ENCODE data around the gene ST13. TPM values are rescaled to one million over a fixed set of nuclear protein-coding genes. Genes with fewer than 3 reads are reported as not detected.
A peak's percentile ranks its signal among the peaks of the same experiment; 100 is the strongest.
"Not testable (repeated sequence)": the region's sequence is repeated elsewhere in the genome, so short reads cannot be mapped to it uniquely, and the experiment has no call there.

ST13 gene
- total RNA-seq, 4 donors from 2014 or later, result 161 to 206 (median 202) TPM

- TF ChIP-seq, protein P1, sequence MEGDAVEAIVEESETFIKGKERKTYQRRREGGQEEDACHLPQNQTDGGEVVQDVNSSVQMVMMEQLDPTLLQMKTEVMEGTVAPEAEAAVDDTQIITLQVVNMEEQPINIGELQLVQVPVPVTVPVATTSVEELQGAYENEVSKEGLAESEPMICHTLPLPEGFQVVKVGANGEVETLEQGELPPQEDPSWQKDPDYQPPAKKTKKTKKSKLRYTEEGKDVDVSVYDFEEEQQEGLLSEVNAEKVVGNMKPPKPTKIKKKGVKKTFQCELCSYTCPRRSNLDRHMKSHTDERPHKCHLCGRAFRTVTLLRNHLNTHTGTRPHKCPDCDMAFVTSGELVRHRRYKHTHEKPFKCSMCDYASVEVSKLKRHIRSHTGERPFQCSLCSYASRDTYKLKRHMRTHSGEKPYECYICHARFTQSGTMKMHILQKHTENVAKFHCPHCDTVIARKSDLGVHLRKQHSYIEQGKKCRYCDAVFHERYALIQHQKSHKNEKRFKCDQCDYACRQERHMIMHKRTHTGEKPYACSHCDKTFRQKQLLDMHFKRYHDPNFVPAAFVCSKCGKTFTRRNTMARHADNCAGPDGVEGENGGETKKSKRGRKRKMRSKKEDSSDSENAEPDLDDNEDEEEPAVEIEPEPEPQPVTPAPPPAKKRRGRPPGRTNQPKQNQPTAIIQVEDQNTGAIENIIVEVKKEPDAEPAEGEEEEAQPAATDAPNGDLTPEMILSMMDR (IDR thresholded peaks at IDR 0.05), result no peak
- no peak for TF ChIP-seq POLR2A (IDR thresholded peaks at IDR 0.05)
- Histone ChIP-seq H3K27ac (peak overlapping the region; percentile 99 to 100 (median 99)), H3K9me3 (no peaks in the 10 kb centered on the region), H3K4me1 (peaks cover 40% of the 10 kb centered on the region in 2 donors), H3K27me3 (no peaks in the 10 kb centered on the region), H3K36me3 (no peaks in the 10 kb centered on the region), H3K4me3 (replicated peaks in 1 of 3) (peak overlapping the region; percentile 77 to 97 (median 78))
- intact Hi-C loops (cut with DNase I), result no loop called here
- WGBS, 2 donors, result 0 to 1% methylated on average over 20 to 29 of the region's 29 CpGs
- peak in 1 of 2 donors; percentile 35 for DNase-seq
These were observed 393 bp downstream of the ST13 start for GRCh38 chr22:40855979-40856512.

DNA sequence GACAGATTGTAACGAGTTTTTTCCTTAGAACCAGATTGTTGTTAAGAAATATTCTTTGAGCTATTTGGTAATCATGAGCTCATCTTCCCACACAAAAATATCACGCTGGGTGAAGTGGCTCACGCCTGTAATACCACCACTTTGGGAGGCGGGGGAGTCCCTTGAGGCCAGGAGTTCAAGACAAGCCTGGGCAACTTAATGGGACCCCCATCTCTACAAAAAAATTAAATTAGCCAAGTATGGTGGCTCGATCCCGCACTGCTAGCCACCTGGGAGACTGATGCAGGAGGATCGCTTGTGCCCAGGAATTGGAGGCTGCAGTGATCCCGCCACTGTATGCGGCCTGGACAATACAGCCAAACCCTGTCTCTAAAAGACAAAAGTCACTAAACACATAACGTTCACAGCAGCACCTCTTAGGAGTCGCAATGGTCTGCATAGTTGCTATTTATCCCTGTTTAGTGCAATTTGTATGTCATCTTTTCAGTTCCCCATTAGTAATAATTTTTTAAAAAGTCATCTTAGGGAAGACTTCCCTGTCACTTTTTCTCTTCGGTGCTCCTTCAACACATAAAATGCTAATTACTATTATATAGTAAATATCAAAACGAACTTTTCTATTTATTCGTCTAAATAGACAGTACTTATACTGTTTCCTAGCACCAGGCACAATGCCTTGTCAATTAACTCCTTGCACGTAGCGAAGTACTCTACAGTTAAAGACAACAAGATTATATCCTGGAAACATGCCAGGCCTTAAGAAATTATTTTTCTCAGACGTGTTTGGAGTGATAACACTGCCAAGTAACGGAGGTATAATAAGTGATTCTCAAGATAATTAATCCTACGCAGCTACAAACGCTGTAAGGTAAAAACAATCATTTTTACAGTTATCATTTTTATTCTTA, 1.1 kb downstream of the ST13 start:
- Histone ChIP-seq H3K27ac (peak overlapping the region in 2 of 3 donors; percentile 99 to 100), H3K4me3 (replicated peaks in 1 of 3) (peak overlapping the region in 2 of 3 donors; percentile 77 to 97), H3K9me3 (no peaks in the 10 kb centered on the region), H3K27me3 (no peaks in the 10 kb centered on the region), H3K4me1 (peaks cover 40% of the 10 kb centered on the region in 2 donors), H3K36me3 (peaks cover 0 to 1% of the 10 kb centered on the region in 2 donors)
- peak in 1 of 2 donors; percentile 5 for DNase-seq
- intact Hi-C loops (cut with DNase I), result no loop called here
- TF ChIP-seq, protein P1 (IDR thresholded peaks at IDR 0.05), result no peak
- no peak for TF ChIP-seq POLR2A (IDR thresholded peaks at IDR 0.05)
- 27 to 31% methylated on average over 20 of the region's 20 CpGs for WGBS, 2 donors

- Histone ChIP-seq H3K36me3 (peaks cover 7 to 12% of the 10 kb centered on the region in 2 donors), H3K4me1 (peaks cover 40% of the 10 kb centered on the region in 2 donors), H3K27ac (peak overlapping the region in 1 of 3 donors; percentile 31), H3K4me3 (replicated peaks in 1 of 3) (no peak overlapping the region), H3K27me3 (no peaks in the 10 kb centered on the region), H3K9me3 (no peaks in the 10 kb centered on the region)
- intact Hi-C loops (cut with DNase I), result no loop called here
- DNase-seq, result no peak
- 38 to 42% methylated on average over 3 of the region's 3 CpGs for WGBS, 2 donors
- TF ChIP-seq, protein P1 (IDR thresholded peaks at IDR 0.05), result no peak
- no peak for TF ChIP-seq POLR2A (IDR thresholded peaks at IDR 0.05)
These were observed 2.5 kb downstream of the ST13 start for GRCh38 chr22:40853961-40854360.

- Histone ChIP-seq H3K9me3 (no peaks in the 10 kb centered on the region), H3K27ac (peak overlapping the region in 1 of 3 donors; percentile 31), H3K36me3 (peaks cover 11 to 16% of the 10 kb centered on the region in 2 donors), H3K27me3 (no peaks in the 10 kb centered on the region), H3K4me3 (replicated peaks in 1 of 3) (no peak overlapping the region), H3K4me1 (peaks cover 40% of the 10 kb centered on the region in 2 donors)
- no peak for DNase-seq
- TF ChIP-seq, protein P1 (IDR thresholded peaks at IDR 0.05), result no peak
- no peak for TF ChIP-seq POLR2A (IDR thresholded peaks at IDR 0.05)
- intact Hi-C loops (cut with DNase I), result no loop called here
- 36 to 40% methylated on average over 1 of the region's 1 CpG for WGBS, 2 donors
These were observed 3.1 kb downstream of the ST13 start for GRCh38 chr22:40853333-40853732.

- DNase-seq; H3K9me3 ChIP-seq; H3K27ac ChIP-seq; H3K4me3 ChIP-seq (replicated peaks in 1 of 3); H3K27me3 ChIP-seq; H3K4me1 ChIP-seq; intact Hi-C loops (cut with DNase I): not testable (repeated sequence)
- peaks cover 40 to 56% of the 10 kb centered on the region in 2 donors for H3K36me3 ChIP-seq
- 92 to 94% methylated on average over 11 of the region's 11 CpGs for WGBS, 2 donors
These were observed 10.6 kb downstream of the ST13 start for GRCh38 chr22:40845816-40846215.

Measured in thyroid gland (tissue), 4 donors.